Measurements from ENCODE around the gene UBL4A. TPM values are rescaled to one million over a fixed set of nuclear protein-coding genes. Genes with fewer than 3 reads are reported as not detected.

Gene UBL4A
- total and polyA plus RNA-seq, 2 of the 13 experiments (the other 11 are each of a cell fraction or from before 2014, with no cell fraction given) = 16.8 to 25.5 TPM

DNA sequence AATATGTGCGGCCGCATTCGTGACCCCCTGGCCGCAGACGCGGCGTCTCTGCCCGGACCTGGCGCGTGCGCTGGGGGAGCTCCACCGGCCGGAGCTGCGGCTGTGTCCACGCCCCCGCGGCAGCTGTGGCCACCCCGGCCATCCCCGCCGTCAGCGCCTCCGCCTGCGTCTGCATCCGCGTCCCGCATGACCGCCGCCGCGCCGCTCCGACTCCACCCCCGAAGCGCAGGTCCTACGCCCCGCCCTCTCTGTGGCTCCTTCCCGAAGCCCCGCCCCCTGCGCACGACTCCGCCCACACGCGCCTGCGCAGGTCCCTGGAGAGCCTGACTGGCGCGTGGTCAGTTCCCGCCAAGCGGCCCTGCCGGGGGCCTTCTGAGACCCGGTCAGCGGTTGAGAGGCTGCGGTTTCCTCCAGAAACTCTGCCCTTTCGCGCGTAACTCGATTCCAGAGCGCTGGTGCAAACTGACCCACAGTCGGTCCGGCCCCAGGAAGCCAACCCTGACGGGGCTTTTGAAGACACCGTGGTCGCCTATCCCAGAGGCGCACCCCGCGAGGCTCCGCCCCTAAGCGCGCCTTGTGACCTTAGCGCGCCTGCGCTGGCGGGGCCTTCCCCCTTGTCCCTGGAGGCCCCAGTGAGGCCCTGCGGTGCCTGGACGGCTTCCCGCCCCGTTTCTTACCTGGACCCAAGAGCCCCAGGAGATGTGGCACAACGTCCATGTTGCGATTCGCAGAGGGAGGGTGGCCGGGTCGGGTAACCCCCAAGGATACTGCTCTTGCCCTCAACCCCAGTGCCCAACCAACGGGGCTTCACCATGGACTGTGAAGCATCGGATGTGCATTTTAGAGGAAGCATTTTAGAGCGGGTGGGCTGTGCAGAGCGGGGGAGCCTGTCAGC lies 7.4 kb downstream of the UBL4A start, which contains the start of gene LAGE3 (continued):
- TF ChIP-seq ZNF747 (CRISPR knock-in tag; IDR thresholded peaks at IDR 0.05; ENCODE audit: borderline replicate concordance) (no peak), TSC22D2 (CRISPR knock-in tag; IDR thresholded peaks at IDR 0.05; ENCODE audit: borderline replicate concordance) (no peak), KDM2A (CRISPR knock-in tag; IDR thresholded peaks at IDR 0.05; ENCODE audit: borderline replicate concordance, low read depth) (peak; percentile 50; the same call in 1 of the 2 replicates), ZNF136 (CRISPR knock-in tag; IDR thresholded peaks at IDR 0.05; ENCODE audit: low read depth) (no peak), ZEB1 (IDR thresholded peaks at IDR 0.05; ENCODE audit: insufficient replicate concordance, low read depth) (no peak), HIVEP1 (CRISPR knock-in tag; IDR thresholded peaks at IDR 0.05) (no peak), DNMT1 (CRISPR knock-in tag; IDR thresholded peaks at IDR 0.05) (0 out of 2 replicates have a peak, but pooled peaks have one; percentile 47), ETV5 (CRISPR knock-in tag; IDR thresholded peaks at IDR 0.05; ENCODE audit: borderline replicate concordance) (no peak), ZNF816 (CRISPR knock-in tag; IDR thresholded peaks at IDR 0.05; ENCODE audit: borderline replicate concordance) (no peak), GATA4 (IDR thresholded peaks at IDR 0.05; ENCODE audit: borderline replicate concordance, low read depth) (no peak), MLX (CRISPR knock-in tag; IDR thresholded peaks at IDR 0.05) (peak; percentile 48; the same call in 1 of the 2 replicates), ONECUT2 (CRISPR knock-in tag; IDR thresholded peaks at IDR 0.05) (no peak), ZMYM3 (CRISPR knock-in tag; IDR thresholded peaks at IDR 0.05) (no peak), ERF (CRISPR knock-in tag; IDR thresholded peaks at IDR 0.05) (peak; percentile 73; the same call in 1 of the 2 replicates), ZNF614 (CRISPR knock-in tag; IDR thresholded peaks at IDR 0.05; ENCODE audit: borderline replicate concordance) (no peak), RFXANK (CRISPR knock-in tag; IDR thresholded peaks at IDR 0.05) (no peak), ZBTB8A (CRISPR knock-in tag; IDR thresholded peaks at IDR 0.05; ENCODE audit: borderline replicate concordance, low read depth) (no peak), FOXA3 (CRISPR knock-in tag; IDR thresholded peaks at IDR 0.05) (peak; percentile 19; the same call in 1 of the 2 replicates), NFE2L1 (CRISPR knock-in tag; IDR thresholded peaks at IDR 0.05; ENCODE audit: borderline replicate concordance) (no peak), ZNF335 (CRISPR knock-in tag; IDR thresholded peaks at IDR 0.05) (no peak), NONO (IDR thresholded peaks at IDR 0.05) (no peak), NONO (CRISPR knock-in tag; conservative IDR thresholded peaks at IDR 0.05) (no peak), ZNF234 (CRISPR knock-in tag; conservative IDR thresholded peaks at IDR 0.05) (no peak), MYNN (CRISPR knock-in tag; IDR thresholded peaks at IDR 0.05; ENCODE audit: low read depth) (no peak), SP1 (IDR thresholded peaks at IDR 0.05) (no peak), SP1 (CRISPR knock-in tag; IDR thresholded peaks at IDR 0.05) (peak; percentile 96), ZNF598 (CRISPR knock-in tag; IDR thresholded peaks at IDR 0.05; ENCODE audit: borderline replicate concordance) (no peak)
- TF ChIP-seq, protein P1, sequence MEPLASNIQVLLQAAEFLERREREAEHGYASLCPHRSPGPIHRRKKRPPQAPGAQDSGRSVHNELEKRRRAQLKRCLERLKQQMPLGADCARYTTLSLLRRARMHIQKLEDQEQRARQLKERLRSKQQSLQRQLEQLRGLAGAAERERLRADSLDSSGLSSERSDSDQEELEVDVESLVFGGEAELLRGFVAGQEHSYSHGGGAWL (CRISPR knock-in tag; IDR thresholded peaks at IDR 0.05) = peak; percentile 50; the same call in 1 of the 2 replicates
- TF ChIP-seq, protein P2, sequence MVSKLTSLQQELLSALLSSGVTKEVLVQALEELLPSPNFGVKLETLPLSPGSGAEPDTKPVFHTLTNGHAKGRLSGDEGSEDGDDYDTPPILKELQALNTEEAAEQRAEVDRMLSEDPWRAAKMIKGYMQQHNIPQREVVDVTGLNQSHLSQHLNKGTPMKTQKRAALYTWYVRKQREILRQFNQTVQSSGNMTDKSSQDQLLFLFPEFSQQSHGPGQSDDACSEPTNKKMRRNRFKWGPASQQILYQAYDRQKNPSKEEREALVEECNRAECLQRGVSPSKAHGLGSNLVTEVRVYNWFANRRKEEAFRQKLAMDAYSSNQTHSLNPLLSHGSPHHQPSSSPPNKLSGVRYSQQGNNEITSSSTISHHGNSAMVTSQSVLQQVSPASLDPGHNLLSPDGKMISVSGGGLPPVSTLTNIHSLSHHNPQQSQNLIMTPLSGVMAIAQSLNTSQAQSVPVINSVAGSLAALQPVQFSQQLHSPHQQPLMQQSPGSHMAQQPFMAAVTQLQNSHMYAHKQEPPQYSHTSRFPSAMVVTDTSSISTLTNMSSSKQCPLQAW (CRISPR knock-in tag; IDR thresholded peaks at IDR 0.05) = no peak
- TF ChIP-seq, protein P3, sequence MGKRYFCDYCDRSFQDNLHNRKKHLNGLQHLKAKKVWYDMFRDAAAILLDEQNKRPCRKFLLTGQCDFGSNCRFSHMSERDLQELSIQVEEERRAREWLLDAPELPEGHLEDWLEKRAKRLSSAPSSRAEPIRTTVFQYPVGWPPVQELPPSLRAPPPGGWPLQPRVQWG (CRISPR knock-in tag; IDR thresholded peaks at IDR 0.05; ENCODE audit: borderline replicate concordance, low read depth) = no peak
